Left renal pelvis (tissue), 4 donors: ENCODE results near the gene PRKX. TPM values are rescaled to one million over a fixed set of nuclear protein-coding genes. Genes with fewer than 3 reads are reported as not detected.
"Not testable (repeated sequence)": the region's sequence is repeated elsewhere in the genome, so short reads cannot be mapped to it uniquely, and the experiment has no call there.

Source experiments
- DNase-seq, 4 donors: peaks; one replicate each; pipeline ENCODE4 v3.0.0-alpha.2; 2013; ENCODE audit warnings: low read depth in 4 of 4, low spot score in 3 of 4
- polyA plus RNA-seq, 4 donors: library from polyadenylated mRNA; unstranded; fragments of 120-200 nt; gene quantifications; one replicate each; pipeline ENCODE4 v1.2.1, GENCODE V29; 2013; ENCODE audit not compliant: insufficient read length in 4 of 4

The PRKX gene
- polyA plus RNA-seq = 10 to 100 TPM; 11.0 to 19.9 (median 13.8) TPM

GRCh38 chrX:3713225-3713936 is at the start of gene PRKX:
Gene PRKX (minus strand): TSS chrX:3713649. CDS start chrX:3713253, 396 bp downstream.
- no peak for DNase-seq

GRCh38 chrX:3763111-3763510 is 49.7 kb upstream of the PRKX start:
- no peak for DNase-seq

- DNase-seq = no peak
Observed at GRCh38 chrX:3757510-3758025, 44.1 kb upstream of the PRKX start.

- no peak for DNase-seq
Observed at GRCh38 chrX:3748052-3748559, 34.7 kb upstream of the PRKX start.

DNA sequence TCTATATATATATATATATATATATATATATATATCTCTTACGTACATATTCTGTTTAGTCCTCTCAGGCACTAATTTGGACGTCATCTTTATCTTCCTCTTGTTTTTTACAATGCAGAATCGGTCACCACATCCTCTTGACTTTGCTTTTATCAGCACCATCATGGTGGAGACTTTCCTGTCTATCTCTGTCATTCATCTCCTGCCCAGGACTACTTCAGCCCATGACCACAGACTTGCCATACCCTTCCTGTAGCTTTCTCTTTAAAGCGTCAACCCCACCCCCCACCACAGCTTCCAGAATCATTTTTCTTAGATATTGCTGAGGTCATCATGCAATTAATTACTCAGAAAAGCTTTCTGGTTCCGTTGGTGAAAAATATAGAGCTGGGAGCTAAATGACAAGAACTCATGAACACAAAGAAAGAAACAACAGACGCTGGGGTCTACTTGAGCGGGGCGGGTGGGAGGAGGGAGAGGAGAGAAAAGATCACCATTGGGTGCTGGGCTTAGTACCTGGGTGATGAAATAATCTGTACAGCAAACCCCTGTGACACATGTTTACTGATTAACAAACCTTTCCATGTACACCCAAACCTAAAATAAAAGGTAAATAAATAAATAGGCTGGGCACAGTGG is 30.5 kb upstream of the PRKX start:
- DNase-seq = no peak

GRCh38 chrX:3740946-3741345 is 27.5 kb upstream of the PRKX start:
- DNase-seq = not testable (repeated sequence)

DNA sequence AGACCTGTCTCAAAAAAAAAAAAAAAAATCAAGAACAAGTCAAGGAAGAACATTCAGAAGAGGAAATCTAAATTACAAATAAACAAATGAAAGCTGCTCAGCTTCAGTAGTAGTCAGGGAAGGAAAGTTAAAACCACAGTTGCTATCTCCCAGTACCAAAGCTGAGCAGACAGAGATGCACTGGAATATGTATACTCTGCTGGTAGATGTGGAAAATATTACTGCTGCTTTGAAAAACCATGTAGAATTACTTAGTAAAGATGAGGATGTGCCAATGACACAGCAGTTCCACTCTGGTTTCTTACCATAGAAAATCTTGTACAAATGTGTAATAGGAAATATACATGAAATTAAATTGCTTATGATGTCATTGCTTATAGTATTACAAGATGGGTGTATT is 25.1 kb upstream of the PRKX start:
- DNase-seq = no peak

DNA sequence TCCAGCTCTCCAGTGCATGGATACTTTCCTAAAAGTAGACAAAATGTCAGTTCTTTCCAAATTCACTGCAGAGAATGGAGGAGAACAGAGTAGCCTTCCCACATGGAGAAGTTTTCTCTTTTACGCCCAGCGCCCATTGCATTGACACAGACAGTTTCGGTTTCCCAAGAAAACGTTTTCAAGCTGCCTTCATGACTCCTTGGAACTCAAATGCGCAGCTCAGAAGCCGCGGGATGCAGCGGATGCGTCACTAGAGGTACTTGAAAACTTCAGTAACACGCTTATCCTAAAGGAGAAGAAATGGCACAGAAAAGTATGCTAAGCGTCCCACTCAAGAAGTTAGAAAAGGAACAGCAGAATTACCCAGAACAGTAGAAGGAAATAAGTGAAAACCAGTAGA is 23.1 kb upstream of the PRKX start:
- DNase-seq = not testable (repeated sequence)

- not testable (repeated sequence) for DNase-seq
Observed at GRCh38 chrX:3735891-3736290, 22.4 kb upstream of the PRKX start.

DNA sequence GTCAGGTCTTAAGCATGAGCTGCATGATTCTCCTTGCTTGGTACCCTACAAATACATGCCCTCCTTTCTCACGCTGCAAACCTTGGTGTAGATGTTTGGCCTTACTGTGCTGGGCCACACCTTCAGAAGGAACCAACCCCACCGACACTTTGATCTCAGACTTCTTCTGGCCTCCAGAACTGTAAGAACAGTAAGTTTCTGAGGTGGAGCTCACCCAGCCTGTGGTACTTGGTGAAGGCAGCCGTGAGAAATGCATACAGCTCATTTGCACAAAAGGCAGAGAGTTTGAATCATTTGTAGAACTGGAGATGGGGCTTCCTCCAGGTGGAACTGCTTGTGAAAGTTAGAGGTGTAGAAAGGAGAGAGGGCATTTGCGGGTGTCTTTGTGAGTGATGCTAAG is 21.0 kb upstream of the PRKX start:
- DNase-seq = not testable (repeated sequence)

DNA sequence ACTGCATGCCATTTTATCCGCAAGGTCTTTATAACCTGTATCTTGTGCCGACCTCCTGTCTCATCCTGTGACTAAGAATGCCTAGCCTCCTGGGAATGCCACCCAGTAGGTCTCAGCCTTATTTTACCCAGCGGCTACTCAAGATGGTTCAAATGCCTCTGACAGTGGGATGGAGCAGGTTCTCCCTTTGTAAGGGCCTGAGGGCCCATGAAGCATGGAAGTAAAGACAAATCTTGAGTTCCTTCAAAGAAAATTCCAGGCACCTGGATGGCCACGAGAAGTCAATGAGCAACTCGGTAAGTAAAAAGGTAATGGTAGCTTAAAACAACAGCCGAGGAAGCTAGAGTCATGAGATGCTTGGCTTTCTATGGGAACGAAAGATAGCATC is 19.6 kb upstream of the PRKX start:
- no peak for DNase-seq

- not testable (repeated sequence) for DNase-seq
Observed at GRCh38 chrX:3732326-3733042, 19.0 kb upstream of the PRKX start.

DNA sequence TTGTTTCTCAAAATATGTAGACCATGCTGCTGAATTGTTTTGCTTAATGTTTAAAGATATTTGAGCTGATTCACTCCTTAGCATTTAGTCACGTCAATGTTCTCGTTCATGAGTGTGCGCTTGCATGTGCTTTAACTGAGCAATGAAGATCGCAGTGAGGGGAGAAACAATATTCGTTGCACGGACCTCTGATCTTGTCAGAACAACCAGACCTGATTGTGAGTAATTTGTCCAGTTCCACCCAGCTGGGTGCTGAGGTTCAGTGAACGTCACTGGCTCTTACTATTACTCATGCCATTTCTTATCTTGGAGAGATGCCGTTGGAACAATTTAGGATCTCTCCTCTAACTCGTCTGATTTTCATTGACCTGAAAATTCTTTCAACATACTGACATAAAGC is 15.0 kb upstream of the PRKX start:
- no peak for DNase-seq

DNA sequence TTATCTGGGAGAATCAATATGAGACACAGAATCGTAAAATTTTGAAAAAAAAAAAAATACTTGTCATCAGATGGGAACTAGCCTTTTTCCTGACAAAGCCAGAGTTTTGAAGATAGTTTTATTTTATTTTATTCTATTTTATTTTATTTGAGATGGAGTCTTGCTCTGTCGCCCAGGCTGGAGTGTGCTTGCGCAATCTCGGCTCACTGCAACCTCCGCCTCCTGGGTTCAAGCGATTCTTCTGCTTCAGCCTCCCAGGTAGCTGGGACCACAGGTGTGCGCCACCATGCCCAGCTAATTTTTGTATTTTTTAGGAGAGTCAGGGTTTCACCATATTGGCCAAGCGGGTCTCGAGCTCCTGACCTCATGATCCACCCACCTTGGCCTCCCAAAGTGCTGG is 10.0 kb upstream of the PRKX start:
- not testable (repeated sequence) for DNase-seq

DNA sequence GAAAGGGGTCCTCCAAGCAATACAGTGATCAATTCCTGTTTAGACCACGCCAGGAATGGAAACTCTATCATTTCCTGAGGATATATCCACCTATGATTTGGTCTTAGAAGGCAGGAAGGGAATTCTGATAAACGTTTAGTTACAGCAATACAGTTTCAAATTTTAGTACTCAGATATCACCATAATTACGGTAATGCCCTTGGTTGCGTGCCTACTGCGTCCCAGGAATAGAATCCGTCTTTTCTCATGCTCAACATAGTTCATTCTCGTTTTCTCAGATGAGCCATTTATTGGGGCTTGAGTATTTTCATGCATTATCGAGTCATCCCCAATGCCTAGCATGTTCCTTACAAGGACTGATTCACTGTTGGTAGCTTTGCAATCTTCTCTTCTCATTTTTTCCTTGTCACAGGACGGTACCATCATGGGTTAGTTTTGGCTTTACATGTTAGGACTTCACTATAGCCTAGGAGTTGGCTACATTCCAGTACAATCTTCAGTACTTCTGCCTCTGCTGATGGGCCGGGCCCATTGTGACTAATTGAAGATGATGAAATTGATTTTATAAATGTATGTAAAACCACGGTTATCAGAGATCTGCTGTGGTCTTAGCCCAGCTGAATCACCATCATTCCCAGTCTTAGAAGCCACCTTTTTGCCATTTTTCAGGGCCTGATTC is 4.4 kb upstream of the PRKX start:
- DNase-seq = no peak

- no peak for DNase-seq
Observed at GRCh38 chrX:3715921-3716320, 2.5 kb upstream of the PRKX start.

GRCh38 chrX:3714706-3715479 is 1.4 kb upstream of the PRKX start:
- not testable (repeated sequence) for DNase-seq

GRCh38 chrX:3713937-3714434 is 537 bp upstream of the PRKX start:
- DNase-seq = no peak

DNA sequence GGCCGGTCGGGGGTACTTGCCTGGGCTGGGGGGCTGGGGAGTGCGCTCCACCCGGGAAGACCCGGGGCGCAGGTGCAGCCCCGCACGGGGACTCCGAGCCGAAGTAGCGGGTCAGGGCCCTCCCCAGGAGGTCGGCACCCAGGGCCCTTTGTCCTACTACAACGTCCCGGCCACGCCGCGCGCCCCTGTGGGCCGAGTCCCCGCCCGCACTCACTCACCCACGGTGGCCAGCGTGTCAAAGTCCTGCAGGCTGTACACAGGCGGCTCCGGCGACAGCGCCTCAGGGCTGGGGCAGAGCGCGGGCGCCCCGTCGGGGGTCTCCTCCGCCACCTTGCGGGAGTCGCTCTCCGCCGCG is 602 bp downstream of the PRKX start:
- DNase-seq = no peak
